ENCODE measurements around the gene DSCAM.

The DSCAM gene

GRCh38 chr21:40618191-40618973 is 228.6 kb downstream of the DSCAM start:
- in situ Hi-C loops (cut with MboI; ENCODE audit: low sequenced_read_pairs), result no loop called here

- in situ Hi-C loops (cut with MboI; ENCODE audit: low sequenced_read_pairs), result no loop called here
Observed at GRCh38 chr21:40616377-40616704, 230.6 kb downstream of the DSCAM start.

DNA sequence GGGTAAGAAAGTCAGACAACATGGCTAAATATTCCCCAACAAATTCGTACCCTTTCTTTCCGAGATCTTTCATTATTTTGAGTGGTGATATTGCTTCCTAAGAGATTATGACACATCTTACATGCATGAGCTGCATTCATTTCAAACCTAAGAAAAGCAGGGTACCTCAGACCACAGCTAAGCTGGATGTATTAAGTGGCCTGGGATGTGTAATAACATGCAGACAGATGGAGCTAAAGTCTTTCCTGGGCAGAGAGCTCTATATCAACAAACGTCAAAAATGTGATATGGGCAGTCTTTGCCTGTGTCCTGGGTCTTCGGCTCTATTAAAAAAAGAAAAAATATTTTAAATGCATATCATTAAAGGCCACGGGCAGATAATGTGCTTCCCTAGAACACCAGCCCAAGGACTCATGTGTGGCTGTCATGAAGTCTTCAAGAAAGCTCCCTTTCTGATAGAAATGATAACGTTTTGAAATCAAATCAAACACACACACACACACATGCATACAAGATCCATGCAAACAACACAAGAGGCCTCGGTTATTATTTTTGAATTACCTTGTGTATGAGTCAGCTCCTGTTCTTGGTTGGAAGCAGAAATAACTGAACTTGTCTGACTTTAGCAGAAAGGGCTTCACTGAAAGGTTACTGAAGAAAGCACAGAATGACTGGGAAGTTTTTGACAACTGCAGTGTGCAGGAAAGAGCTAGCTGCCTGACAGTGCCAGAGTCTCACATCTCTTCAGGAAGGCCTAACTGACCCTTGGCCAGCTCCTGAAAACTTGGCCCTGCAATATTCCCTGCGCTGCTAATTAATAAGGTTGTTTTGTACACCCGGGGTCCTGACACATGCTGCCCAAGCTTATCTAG is 231.2 kb downstream of the DSCAM start:
- in situ Hi-C loops (cut with MboI; ENCODE audit: low sequenced_read_pairs), result no loop called here

GRCh38 chr21:40613546-40614030 is 233.4 kb downstream of the DSCAM start:
- in situ Hi-C loops (cut with MboI; ENCODE audit: low sequenced_read_pairs), result no loop called here

DNA sequence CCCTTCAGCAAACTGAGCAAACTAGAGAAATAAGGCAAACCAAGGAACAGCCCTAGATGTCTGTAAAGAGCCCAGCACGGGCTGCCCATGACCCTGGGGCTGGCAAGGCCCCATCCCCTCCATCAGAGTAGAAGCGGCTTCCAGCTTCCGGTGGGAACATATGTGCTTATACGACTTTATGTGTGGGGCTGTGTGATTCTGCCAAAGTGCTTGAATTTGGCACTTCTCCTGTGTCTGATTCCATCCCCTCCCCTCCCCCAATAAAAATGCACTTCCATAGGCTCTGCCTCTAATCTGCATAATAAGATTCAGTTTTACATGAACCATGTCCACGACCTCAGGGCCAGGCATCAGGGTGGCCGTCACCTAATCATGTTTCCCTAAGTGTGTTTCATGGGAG is 236.6 kb downstream of the DSCAM start:
- in situ Hi-C loops (cut with MboI; ENCODE audit: low sequenced_read_pairs), result no loop called here

DNA sequence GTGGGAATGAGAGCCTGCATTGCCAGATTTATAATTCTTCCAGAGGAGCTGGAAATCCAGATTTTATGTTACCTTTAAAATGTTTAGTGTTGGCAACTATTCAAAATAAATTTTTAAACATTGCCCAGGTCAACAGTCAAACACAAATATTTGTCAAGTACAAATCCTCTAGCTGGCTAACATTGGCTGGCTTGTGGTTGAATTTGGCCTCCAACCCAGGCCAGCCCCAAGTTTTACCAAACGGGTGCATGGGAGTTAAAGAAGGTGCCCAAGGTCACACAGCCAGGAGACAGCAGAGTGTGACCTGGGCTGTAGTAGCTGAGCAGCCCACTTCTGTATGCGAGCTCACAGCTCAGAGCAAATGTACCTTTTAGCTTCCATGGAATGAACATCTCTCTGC is 240.6 kb downstream of the DSCAM start:
- in situ Hi-C loops (cut with MboI; ENCODE audit: low sequenced_read_pairs), result no loop called here

DNA sequence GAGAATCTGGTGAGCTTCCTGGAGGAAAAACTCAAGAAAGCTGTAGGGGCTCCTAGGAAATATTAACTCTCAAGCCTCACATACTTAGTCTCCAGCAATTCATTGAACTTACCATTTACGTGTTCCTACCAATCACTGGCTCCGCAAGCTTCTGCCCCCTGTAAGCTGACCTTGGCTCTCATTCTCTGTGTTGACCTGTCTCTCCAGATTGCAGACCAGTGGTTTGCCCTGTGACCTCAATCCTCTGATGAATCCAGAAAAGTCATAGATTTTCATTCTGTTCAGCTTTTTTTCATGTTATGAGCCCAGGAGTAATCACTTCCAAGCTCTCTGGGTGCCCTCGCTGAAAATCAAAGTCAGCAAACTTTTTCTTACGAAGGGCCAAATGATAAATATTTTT is 241.9 kb downstream of the DSCAM start:
- in situ Hi-C loops (cut with MboI; ENCODE audit: low sequenced_read_pairs), result no loop called here

- in situ Hi-C loops (cut with MboI; ENCODE audit: low sequenced_read_pairs), result no loop called here
Observed at GRCh38 chr21:40603774-40604173, 243.2 kb downstream of the DSCAM start.

- in situ Hi-C loops (cut with MboI; ENCODE audit: low sequenced_read_pairs), result no loop called here
Observed at GRCh38 chr21:40602080-40602479, 244.9 kb downstream of the DSCAM start.

DNA sequence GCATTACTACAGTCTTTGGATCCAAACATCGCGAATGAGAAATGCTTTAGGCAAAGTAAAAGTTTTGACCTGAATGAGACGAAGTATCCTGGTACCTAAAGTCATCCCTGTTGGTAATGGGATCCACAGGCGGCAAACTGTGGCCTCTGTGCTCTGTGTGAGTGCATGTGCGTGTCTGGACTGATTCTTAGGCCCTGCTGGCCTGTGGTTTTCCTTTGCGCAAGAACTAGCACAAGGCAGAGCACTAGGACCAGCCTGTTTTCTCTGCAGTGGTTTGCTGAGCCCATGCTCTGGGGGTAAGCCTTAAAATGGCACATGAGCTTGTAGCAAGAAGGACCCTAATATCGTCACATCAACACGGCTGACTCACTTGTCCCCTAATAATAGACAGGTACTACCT is 251.2 kb downstream of the DSCAM start:
- in situ Hi-C loops (cut with MboI; ENCODE audit: low sequenced_read_pairs), result no loop called here

GRCh38 chr21:40587736-40588346 is 259.1 kb downstream of the DSCAM start:
- in situ Hi-C loops (cut with MboI; ENCODE audit: low sequenced_read_pairs), result no loop called here

DNA sequence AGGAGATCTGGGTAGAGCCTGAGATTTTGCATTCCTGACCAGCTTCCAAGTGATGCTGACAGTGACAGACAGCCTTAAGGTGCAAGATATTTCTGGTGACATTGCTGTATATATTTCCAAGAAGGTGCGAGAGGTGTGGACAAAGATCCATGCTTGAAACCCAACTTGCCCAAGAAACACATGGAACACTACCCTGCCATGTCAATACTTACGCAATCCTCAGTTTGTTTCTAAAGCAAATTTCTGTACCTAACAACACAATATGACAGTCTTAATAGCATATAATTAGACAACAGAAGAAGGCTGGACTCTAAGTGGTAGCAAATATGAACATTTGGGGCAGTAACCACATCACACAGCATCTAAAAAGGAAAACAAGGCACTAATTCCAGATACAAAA is 260.4 kb downstream of the DSCAM start:
- in situ Hi-C loops (cut with MboI; ENCODE audit: low sequenced_read_pairs), result no loop called here

DNA sequence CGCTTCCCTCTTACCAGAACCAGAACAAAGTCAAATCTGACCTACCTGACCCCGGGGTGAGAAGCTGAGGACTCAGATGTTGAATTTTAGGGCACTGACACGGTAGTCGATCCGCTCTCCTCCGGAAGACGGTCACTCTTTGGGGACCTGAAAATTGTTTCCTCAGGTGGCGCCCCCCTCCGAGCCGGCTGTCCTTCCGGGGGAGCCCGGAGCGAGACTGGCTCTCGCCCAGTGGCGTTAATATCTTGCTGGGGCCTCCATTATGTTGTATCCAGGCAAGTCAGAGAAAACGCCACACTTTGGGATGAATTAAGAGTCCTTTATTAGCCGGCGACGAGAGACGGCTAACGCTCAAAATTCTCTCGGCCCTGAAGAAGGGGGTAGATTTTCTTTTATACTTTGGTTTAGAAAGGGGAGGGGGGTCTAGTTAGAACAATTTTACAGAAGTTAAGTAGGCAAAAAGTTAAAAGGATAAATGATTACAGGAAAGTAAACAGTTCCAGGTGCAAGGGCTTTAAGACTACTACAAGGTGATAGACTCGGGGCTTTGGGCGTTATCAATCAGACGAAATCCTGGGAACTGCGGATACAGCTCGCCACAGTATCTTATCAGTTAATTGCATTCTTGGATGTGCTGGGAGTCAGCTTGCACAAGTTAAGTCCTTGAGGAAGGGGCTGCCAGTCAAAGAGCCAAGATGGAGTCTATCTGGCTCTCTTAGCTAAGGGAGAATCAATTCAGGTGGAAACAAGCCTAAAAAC is 269.5 kb downstream of the DSCAM start:
- in situ Hi-C loops (cut with MboI; ENCODE audit: low sequenced_read_pairs), result no loop called here

DNA sequence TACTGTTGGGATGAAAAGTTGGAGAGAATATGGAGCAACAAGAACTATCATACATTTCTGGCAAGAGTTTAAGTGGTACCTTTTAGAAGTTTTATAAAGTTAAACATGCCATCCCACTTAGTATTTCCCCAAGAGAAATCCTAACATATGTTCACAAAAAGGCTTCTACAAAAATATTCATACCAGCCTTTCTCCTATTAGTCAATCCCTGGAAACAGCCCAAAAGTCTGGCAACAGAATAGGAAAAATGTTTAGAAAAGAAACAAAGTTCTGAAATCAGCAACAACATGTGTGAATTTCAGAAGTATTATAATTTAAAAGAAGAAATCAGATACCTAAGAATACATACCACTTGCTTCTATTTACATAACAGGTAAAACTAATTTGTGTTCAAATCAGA is 271.0 kb downstream of the DSCAM start:
- in situ Hi-C loops (cut with MboI; ENCODE audit: low sequenced_read_pairs), result no loop called here

GRCh38 chr21:40569357-40569756 is 277.6 kb downstream of the DSCAM start:
- in situ Hi-C loops (cut with MboI; ENCODE audit: low sequenced_read_pairs), result no loop called here

GRCh38 chr21:40568807-40569206 is 278.2 kb downstream of the DSCAM start:
- in situ Hi-C loops (cut with MboI; ENCODE audit: low sequenced_read_pairs), result no loop called here

DNA sequence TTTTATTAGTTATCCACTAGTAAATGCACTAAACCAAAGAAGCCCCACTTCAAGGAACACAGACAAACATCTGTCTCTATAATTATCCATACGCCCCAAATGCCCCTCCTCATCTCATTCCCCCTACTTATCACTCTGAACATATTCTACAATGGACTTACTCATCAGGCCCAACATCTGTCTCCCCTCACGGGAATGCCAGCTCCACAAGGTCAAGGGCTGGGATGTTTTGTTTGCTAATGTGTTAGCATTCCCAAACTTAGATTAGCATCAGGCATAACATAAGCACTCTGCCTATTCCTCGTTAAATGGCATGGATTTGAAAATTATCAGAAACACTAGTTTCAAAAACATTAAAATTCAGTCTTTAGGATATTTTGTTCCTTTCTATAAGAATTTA is 279.5 kb downstream of the DSCAM start:
- in situ Hi-C loops (cut with MboI; ENCODE audit: low sequenced_read_pairs), result no loop called here

GRCh38 chr21:40566486-40566885 is 280.5 kb downstream of the DSCAM start:
- in situ Hi-C loops (cut with MboI; ENCODE audit: low sequenced_read_pairs), result no loop called here

DNA sequence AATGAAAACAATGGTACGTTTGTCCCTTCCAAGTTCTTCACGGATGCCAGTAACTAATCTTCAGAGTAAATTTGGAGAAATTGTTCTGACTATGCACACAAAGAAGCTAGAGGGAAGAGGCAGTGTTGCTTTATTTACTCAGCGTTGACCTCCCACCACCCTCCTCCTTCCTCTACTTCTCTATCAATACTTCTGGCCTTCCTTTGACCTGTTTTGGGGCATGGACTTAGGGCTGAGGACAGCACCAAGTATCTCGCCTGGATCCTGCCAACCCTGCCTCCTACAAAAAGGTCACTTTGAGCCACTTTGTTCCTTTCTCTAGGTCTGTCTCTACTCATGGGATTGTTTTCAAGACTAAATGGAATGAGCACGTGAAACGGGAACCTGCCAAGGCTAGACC is 282.6 kb downstream of the DSCAM start:
- in situ Hi-C loops (cut with MboI; ENCODE audit: low sequenced_read_pairs), result no loop called here

GRCh38 chr21:40563900-40564299 is 283.1 kb downstream of the DSCAM start:
- in situ Hi-C loops (cut with MboI; ENCODE audit: low sequenced_read_pairs), result no loop called here

Measured in hTERT RPE-1 (cell line).